WTC11 (cell line): ENCODE results near the gene KLHL30. TPM values are rescaled to one million over a fixed set of nuclear protein-coding genes. Genes with fewer than 3 reads are reported as not detected.

Source experiments
- AFF4 ChIP-seq: sonication (generic); formaldehyde crosslinking; IDR thresholded peaks from 2 replicates; pipeline ENCODE4 v1.8.1; 2023; ENCODE audit warnings: mild to moderate bottlenecking, missing genetic modification reagents, borderline replicate concordance
- AR ChIP-seq: fragments of 250-450 bp; sonication (Bioruptor Pico); IDR thresholded peaks from 2 replicates; pipeline ENCODE4 v1.9.0; 2021; ENCODE audit warnings: mild to moderate bottlenecking
- ATF1 ChIP-seq: sonication (generic); formaldehyde crosslinking; IDR thresholded peaks from 2 replicates; pipeline ENCODE4 v1.8.1; 2023; ENCODE audit warnings: mild to moderate bottlenecking, moderate library complexity, missing genetic modification reagents
- ATF6 ChIP-seq: sonication (generic); formaldehyde crosslinking; IDR thresholded peaks from 2 replicates; pipeline ENCODE4 v1.8.1; 2023; ENCODE audit warnings: mild to moderate bottlenecking, missing genetic modification reagents
- CBFB ChIP-seq: sonication (generic); formaldehyde crosslinking; IDR thresholded peaks from 2 replicates; pipeline ENCODE4 v1.8.1; 2022; ENCODE audit warnings: mild to moderate bottlenecking, low read depth, missing genetic modification reagents
- ERG ChIP-seq: fragments of 250-450 bp; sonication (Bioruptor Pico); IDR thresholded peaks from 2 replicates; pipeline ENCODE4 v1.8.0; 2021; ENCODE audit warnings: mild to moderate bottlenecking
- FOXK1 ChIP-seq: sonication (generic); formaldehyde crosslinking; IDR thresholded peaks from 2 replicates; pipeline ENCODE4 v1.8.0; 2022; ENCODE audit warnings: mild to moderate bottlenecking, moderate library complexity, missing genetic modification reagents
- GTF2I ChIP-seq: fragments of 250-450 bp; sonication (Bioruptor Pico); conservative IDR thresholded peaks from 2 replicates; pipeline ENCODE4 v1.4.0; 2021; ENCODE audit warnings: mild to moderate bottlenecking
- JAZF1 ChIP-seq: fragments of 250-450 bp; sonication (Bioruptor Pico); IDR thresholded peaks from 2 replicates; pipeline ENCODE4 v1.9.0; 2021; ENCODE audit warnings: moderate library complexity, mild to moderate bottlenecking, inconsistent platforms
- JUN ChIP-seq: sonication (generic); formaldehyde crosslinking; IDR thresholded peaks from 2 replicates; pipeline ENCODE4 v1.8.0; 2023; ENCODE audit warnings: mild to moderate bottlenecking, missing genetic modification reagents
- MAX ChIP-seq: sonication (generic); formaldehyde crosslinking; IDR thresholded peaks from 2 replicates; pipeline ENCODE4 v1.8.0; 2022; ENCODE audit warnings: mild to moderate bottlenecking, missing genetic modification reagents
- NFE2L1 ChIP-seq: sonication (generic); formaldehyde crosslinking; IDR thresholded peaks from 2 replicates; pipeline ENCODE4 v1.8.1; 2023; ENCODE audit warnings: missing genetic modification reagents
- NR1H2 ChIP-seq: sonication (generic); formaldehyde crosslinking; IDR thresholded peaks from 2 replicates; pipeline ENCODE4 v1.9.0; 2021; ENCODE audit warnings: mild to moderate bottlenecking, moderate library complexity, missing genetic modification reagents
- NR2C2 ChIP-seq: sonication (generic); formaldehyde crosslinking; IDR thresholded peaks from 2 replicates; pipeline ENCODE4 v1.8.0; 2022; ENCODE audit warnings: mild to moderate bottlenecking, missing genetic modification reagents
- OVOL2 ChIP-seq: fragments of 250-450 bp; sonication (Bioruptor Pico); IDR thresholded peaks from 2 replicates; pipeline ENCODE4 v1.9.0; 2021; ENCODE audit warnings: mild to moderate bottlenecking, borderline replicate concordance
- PRDM15 ChIP-seq: sonication (generic); formaldehyde crosslinking; IDR thresholded peaks from 2 replicates; pipeline ENCODE4 v1.8.0; 2022; ENCODE audit warnings: missing genetic modification reagents
- RORB ChIP-seq: fragments of 250-450 bp; sonication (Bioruptor Pico); IDR thresholded peaks from 2 replicates; pipeline ENCODE4 v1.9.0; 2021; ENCODE audit warnings: mild to moderate bottlenecking
- SMAD4 ChIP-seq: sonication (generic); formaldehyde crosslinking; IDR thresholded peaks from 2 replicates; pipeline ENCODE4 v1.8.0; 2022; ENCODE audit warnings: mild to moderate bottlenecking, missing genetic modification reagents
- SP1 ChIP-seq: sonication (generic); formaldehyde crosslinking; conservative IDR thresholded peaks from 2 replicates; pipeline ENCODE4 v1.8.1; 2022; ENCODE audit warnings: missing genetic modification reagents
- TP53 ChIP-seq: sonication (generic); formaldehyde crosslinking; IDR thresholded peaks from 2 replicates; pipeline ENCODE4 v1.8.1; 2023; ENCODE audit warnings: mild to moderate bottlenecking, missing genetic modification reagents
- ZMAT4 ChIP-seq: fragments of 250-450 bp; sonication (Bioruptor Pico); IDR thresholded peaks from 2 replicates; pipeline ENCODE4 v1.9.0; 2021; ENCODE audit warnings: mild to moderate bottlenecking
- ZNF219 ChIP-seq: sonication (generic); formaldehyde crosslinking; IDR thresholded peaks from 2 replicates; pipeline ENCODE4 v1.8.0; 2023; ENCODE audit warnings: missing genetic modification reagents, mild to moderate bottlenecking, borderline replicate concordance
- ZNF317 ChIP-seq: sonication (generic); formaldehyde crosslinking; IDR thresholded peaks from 2 replicates; pipeline ENCODE4 v1.8.1; 2023; ENCODE audit warnings: low read depth, mild to moderate bottlenecking, moderate library complexity, missing genetic modification reagents, borderline replicate concordance
- ZNF396 ChIP-seq: fragments of 250-450 bp; sonication (Bioruptor Pico); IDR thresholded peaks from 2 replicates; pipeline ENCODE4 v1.8.0; 2021; ENCODE audit warnings: mild to moderate bottlenecking, moderate library complexity, borderline replicate concordance
- total RNA-seq: library from RNA; stranded (reverse); gene quantifications from 3 replicates; pipeline ENCODE4 v1.2.3, GENCODE V29; 2021

The KLHL30 gene
- total RNA-seq, 1 experiment from 2014 or later = not detected

GRCh38 chr2:238096311-238097011 is 42.0 kb upstream of the KLHL30 start (continued):
- TF ChIP-seq ZNF219 (CRISPR knock-in tag) (0 out of 2 replicates have a peak, but pooled peaks have one; percentile 30), MAX (peak; percentile 95), PRDM15 (no peak), RORB (CRISPR knock-in tag) (no peak), ZNF317 (CRISPR knock-in tag) (peak; percentile 5; the same call in 1 of the 2 replicates), NFE2L1 (CRISPR knock-in tag) (no peak), SMAD4 (CRISPR knock-in tag) (peak; percentile 66; the same call in 1 of the 2 replicates), NR1H2 (CRISPR knock-in tag) (no peak), ERG (CRISPR knock-in tag) (no peak), AFF4 (CRISPR knock-in tag) (peak; percentile 61; the same call in 1 of the 2 replicates), TP53 (CRISPR knock-in tag) (no peak), ZMAT4 (no peak), AR (CRISPR knock-in tag) (0 out of 2 replicates have a peak, but pooled peaks have one; percentile 7), FOXK1 (CRISPR knock-in tag) (no peak), ATF1 (CRISPR knock-in tag) (no peak), SP1 (CRISPR knock-in tag) (peak; percentile 72), NR2C2 (peak; percentile 63; the same call in 1 of the 2 replicates), ATF6 (CRISPR knock-in tag) (no peak), JAZF1 (CRISPR knock-in tag) (no peak), GTF2I (no peak), CBFB (CRISPR knock-in tag) (0 out of 2 replicates have a peak, but pooled peaks have one; percentile 25), OVOL2 (CRISPR knock-in tag) (no peak), JUN (CRISPR knock-in tag) (no peak), ZNF396 (CRISPR knock-in tag) (no peak)
